Measurements from ENCODE around the gene GNA12.
A peak's percentile ranks its signal among the peaks of the same experiment; 100 is the strongest.

GNA12 gene

DNA sequence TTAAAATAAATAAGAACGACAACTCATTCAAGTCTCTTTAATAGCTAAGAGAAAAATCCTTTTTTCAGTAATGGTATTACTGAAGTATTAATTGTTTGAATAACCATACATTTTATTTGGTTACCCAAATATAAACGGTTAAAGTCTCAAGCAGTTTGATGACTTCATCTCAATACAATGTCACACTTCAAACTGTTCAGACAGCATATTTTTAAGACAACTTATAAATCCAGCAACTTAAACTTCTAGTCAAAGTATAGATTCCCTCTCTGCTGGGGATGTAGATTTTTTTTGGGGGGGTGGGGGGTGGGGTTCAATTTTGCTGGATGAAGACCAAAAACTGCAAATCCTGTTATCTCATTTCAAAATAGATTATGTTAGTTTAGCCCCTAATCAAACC, 42.0 kb downstream of the GNA12 start:
- no peak for DNase-seq

DNA sequence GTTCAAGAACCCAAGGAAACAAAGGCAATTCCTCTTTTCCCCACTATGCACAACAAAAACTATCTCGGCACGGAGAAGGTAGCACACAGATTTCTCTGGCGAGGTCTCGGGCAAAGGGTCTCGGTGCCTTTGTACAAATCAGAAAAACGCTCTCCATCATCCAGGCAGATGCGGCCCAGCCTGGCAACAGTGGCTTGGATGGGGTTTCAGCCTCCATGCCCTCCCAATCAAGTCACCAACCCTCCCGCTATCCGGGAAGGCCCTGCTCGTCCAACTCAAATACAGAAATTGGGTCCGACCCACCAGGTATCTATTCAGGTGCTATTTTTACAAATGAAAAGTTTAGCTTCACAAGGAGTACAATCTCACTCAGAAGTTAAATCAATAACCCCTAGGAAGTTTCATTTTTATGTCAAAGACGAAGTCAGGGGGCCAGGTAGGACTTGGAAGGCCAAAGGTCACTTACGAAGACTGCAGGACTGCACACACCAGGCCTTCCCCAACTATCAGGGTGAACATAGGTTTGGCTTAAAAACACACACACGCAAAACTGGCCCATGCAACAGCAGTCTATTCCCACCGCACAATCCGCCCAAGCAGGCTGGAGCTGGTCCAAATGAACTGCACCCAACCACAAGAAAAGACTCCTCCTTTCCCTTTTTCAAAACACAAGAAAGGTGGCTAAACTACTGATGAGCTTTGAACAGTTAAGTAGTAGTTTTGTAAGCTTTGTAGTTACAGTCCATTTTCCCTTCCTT, 43.0 kb downstream of the GNA12 start:
- no peak for DNase-seq

DNA sequence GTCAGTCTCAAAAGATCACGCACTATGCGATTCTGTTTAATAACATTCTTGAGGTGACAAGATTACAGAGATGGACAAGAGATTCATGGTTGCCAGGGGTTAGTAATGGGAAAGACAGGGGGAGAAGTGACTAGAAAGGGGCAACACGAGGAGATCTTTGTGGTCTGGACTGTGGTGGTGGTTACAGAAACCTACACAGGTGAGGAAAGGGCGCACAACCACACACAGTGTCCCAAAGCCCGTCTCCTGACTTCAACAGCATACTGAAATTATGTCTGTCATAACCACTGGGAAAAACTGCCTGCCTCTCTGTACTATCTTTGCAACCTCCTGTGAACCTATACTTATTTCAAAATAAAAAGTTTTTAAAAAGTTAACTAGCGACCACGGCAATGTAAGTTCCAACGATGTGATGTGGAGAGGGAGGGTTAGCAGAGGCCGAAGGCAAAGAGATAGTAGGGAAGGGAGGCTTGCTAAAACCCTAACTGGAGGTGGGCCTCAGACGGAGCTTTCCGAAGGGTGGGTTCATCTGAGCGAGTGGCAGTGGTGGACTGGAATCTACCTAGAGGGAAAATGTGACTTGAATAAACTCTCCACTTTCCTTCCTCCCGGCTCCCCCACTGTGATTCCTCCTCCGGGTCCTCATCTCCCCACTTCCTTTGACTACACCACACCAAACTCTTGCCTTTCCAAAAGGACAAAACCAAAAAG, 43.7 kb downstream of the GNA12 start:
- DNase-seq = no peak

DNA sequence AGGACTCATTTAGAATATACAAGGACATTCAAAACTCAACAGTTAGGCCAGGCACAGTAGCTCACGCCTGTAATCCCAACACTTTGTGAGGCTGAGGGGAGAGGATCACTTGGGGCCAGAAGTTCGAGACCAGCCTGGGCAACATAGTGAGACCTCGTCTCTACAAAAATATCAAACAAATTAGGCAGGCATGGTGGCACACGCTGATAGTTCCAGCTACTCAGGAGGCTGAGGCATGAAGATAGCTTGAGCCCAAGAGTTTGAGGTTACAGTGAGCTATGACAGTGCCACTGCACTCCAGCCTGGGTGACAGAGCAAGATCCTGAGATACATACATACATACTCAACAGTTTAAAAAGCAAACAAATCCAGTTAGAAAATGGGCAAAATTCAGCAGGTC, 44.9 kb downstream of the GNA12 start:
- no peak for DNase-seq

DNA sequence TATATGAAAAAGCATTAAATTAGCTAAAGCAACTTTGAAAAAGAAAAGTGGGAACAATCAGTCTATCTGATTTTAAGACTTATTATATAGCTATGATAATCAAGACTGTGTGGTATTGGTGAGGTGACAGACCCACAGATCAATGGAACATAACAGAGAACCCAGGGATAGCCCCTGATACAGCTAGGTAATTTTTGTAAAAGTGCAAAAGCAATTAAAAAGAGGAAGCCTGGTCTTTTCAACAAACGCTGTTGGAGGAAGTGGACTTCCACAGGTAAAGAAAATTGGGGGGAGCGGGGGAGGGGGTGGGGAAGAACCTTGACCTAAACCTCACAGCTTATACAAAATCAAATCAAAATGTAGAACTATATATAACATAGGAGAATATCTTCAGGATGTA, 45.4 kb downstream of the GNA12 start:
- DNase-seq = no peak

DNA sequence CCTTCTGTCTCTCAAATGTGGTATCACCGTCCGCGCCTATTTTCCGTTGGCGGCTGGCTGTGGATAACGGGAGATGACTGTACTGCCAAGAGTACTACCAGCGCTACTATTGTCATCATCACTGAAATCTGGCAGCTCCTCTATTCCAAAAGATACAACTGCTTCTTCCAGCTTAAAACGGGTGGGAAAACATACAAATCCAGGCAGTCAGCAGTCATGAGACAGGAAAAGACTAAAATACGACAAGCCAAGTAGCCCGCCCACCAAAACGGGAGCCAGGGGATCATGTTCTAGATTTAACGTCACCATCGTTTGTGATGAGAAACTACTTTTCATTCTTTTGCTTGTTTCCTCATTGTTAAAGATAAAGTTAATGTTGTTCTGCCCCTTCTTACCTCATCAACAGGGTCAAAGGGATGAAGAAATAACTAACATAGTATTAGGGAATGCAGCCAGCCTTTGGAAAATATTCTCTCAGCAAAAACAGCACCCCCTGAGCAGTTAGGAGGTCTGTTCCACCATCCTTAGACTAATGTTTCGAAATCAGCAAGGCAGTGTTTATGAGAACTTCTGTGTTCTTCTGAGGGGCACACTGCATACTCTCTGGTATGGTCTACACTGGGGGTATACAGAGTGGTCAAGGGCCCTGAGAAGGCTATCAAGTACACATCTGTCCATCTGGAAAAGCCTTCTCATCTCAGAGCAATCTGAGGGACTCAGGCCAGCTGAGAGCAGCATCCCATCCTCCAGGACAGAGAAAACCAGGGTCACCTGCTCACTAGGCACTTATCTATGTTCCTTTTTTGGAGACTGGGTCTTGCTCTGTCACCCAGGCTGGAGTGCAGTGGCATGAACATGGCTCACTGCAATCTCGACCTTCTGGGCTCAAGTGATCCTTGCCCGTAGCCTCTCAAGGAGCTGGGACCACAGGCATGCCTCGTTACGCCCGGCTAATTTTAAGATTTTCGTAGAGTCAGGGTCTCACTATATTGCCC, 47.5 kb downstream of the GNA12 start:
- peak; percentile 75 for DNase-seq

DNA sequence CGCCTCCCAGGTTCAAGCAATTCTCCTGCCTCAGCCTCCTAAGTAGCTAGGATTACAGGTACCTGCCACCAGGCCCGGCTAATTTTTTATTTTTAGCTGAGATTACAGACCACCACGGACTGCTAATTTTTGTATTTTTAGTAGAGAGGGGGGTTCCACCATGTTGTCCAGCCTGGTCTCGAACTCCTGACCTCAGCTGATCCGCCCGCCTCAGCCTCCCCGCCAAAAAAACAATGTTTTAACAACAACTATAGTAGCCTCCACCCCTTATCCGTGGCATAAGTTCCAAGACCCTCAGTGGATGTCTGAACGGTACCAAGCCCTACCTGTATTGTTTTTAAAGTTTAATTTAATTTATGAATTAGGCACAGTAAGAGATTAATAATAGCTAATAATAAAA, 48.2 kb downstream of the GNA12 start:
- no peak for DNase-seq

DNA sequence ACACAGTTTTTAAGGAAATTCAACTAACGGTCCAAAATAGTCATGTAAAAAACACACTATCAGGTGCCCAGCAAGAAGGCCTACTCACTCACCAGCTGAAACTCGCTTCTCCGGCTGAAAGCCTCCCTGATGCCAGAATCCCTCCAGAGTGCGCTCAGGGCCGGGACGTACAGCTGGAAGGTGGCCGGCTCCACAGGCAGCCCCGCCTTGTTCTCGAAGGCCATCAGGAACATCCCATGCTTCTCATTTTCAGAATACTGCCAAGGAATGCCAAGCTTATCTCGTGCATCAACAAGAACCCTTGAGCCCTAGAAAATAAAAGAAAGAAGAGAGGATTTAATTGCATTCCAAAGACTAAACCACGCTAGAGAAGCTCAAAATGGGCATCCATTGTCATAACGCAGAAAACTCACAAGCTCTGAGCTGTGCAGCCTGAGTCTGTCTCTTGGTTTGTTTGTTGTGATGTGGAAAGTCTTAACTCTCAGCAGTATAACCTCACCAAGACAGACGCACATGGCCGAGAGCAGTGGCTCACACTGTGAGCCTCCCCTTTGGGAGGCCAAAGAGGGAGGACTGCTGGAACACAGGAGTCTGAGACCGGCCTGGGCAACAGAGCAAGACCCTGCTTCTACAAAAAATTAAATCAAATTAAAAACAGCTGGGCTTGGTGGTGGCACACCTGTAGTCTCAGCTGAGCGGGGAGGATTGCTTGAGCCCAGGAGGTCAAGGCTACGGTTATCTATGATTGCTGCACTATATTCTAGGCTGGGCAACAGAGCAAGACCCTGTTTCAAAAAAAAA, 49.1 kb downstream of the GNA12 start:
- no peak for DNase-seq

DNA sequence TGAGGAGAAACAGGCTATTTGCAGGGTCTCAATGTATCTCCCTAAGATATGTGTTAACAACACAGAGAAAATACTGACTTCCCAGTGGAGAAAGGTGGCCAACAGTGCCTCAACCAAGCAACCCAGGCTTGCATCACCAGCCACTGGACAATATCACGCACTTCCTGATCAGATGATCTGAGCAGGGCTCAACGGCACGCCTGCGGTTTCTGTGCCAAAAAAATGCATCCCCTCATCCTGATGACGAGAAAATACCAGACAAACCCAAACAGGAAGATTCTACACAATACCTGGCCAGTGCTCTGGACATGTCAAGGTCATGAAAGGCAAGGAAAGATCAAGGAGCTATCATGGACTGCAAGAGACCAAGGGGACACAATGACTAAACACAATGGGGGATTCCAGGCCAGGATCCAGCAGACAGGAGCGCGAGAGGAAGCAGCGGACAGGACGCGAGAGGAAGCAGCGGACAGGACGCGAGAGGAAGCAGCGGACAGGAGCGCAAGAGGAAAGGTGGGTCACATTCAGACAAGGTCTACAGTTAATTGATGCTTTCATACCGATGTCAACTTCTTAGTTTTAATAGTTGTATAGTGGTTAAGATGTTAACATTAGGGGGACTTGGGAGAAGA, 51.1 kb downstream of the GNA12 start:
- DNase-seq = peak; percentile 71

DNA sequence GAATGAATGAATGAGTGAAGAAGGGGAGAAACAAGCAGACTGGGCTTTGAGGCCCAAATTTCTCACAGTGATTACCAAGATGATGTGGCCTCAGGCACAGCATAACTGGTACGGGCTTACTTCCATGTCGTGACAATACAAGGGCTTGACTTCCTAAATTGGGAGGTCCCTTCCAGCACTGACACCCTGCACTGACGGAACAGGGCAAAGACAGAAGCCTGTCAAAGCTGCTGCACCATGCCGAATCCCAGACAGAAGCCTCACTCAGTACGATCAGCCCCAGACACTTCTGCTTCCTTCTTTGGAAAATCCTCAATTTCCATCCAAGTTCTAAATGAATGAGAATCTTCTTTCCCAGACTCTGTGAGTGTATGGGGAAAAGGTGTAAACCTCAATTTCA, 51.9 kb downstream of the GNA12 start:
- no peak for DNase-seq

DNA sequence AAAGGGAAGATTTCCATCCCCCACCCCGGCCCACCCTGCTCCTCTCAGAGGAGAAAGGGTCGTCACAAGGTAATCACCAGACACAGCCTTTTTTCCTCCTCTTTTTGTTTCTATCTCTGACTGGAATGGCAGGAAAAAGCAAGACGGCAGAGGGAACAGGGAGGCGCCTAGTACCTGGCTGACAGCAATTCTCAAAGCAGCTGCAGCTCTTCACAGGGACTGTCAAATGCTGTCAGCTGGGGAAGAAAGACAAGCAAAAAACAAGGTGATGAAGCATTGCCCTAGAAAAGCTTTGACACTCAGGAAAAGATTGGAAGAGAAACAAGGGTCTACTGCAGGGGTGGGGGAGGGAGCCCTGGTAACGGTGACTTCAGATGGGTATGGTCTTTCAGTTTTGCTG, 52.7 kb downstream of the GNA12 start:
- no peak for DNase-seq

DNA sequence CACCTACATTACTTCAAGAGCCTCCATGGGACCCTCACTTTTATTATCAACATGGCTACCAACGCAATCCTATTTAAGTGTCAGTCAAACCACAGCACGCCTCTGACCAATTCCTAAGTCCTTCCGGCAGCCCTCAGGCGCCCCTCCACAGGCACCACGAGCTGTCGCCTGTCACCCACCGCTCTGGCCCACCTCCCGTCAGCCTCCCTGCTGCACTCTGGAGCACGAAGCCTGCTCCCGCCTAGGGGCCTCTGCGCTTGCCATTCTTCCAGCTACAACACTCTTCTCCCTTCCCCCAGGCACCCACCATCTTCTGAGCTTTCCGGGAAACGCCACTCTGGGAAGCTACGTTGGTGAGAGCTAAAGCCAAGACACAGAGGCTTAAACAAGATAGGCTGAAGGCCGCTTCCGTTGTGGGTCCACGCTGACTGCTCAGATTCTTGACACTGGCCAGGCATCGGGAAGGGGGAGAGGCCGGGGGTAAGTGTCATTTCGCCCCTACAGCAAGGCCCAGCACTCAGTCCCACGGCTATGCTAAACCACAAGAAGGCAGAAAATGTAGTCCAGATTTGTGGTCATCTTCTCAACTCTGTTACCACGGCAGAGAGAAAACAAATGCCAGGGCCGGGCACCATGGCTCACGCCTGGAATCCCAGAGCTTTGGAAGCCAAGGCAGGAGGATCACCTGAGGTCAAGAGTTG, 56.7 kb downstream of the GNA12 start:
- no peak for DNase-seq

DNA sequence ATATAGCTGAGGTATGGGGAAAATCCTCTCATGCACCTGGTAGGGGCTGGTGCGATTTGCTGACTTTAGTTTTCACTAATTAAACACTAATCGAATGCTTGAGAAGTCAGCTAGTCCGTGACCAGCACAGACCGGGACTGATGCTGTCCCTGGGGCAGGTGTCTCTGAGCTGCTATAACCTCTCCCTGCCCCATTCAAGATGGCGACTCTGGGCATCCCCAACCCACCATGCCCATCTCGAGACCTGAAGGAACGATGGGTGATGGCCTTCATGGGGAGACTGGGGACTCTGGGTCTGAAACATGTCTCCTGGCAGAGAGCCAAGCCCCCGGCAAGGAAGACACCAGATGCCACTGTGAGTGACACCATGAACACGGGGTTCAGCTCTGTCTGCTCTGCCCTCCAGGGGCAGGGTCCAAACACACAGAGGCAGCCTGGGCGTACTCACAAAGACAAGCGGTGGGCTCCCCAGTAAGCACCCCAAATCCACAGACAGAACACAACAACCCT, 57.4 kb downstream of the GNA12 start:
- DNase-seq = no peak

DNA sequence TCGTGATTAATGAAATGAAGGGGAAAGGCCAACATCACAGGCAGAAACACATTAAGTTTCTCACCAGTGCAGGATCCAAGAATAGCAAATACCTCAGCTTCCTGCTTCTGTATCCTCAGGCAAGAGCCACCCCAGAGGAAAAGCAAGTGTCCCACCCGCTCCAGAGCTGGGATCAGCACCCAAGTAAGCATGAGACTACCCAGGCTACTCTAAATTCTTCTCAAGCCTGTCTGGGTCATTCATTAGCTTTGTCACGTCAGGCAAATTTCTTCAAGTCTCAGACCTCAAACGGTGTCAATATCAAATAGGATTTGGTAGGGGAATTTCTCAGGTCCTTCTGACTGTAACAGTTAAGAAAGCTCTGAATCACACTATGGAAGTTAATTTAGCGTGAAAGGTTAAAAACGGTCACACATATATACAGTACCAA, 59.0 kb downstream of the GNA12 start:
- DNase-seq = peak; percentile 68

DNA sequence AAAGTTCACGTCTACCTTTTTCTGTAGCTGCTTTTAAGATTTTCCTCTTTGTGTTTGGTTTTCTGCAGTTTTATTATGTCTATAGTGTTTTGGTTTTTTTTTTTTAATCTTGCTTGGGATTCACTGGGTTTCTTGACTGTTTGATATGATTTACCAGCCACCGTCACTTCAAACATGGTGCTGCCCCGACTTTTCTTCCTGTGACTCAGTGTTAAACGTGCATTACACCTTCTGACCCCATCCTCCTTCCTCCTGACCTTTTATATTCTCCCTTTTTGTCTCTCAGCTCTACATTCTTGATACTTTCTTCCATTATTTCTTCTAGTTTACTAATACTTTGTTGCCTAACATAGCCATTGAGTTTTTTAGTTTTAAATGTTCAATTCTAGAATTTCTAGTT, 61.5 kb downstream of the GNA12 start:
- no peak for DNase-seq

DNA sequence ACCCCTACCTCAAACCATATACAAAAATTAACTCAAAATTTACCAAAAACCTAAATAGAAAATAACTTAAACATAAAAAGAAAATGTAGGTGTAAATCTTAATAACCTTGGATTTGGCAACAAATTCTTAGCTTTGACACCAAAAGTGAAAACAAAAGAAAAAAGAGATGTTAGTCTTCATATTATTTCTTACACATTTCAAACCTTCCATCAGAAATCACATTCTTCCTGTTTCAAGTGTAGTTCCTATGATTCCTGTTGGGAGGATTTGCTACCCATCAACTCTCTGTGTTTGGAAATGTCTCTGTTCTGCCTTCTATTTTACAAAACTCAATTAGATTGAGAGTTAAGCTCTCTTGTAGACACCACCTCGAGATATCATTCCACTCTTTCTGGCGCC, 62.0 kb downstream of the GNA12 start:
- peak; percentile 66 for DNase-seq

DNA sequence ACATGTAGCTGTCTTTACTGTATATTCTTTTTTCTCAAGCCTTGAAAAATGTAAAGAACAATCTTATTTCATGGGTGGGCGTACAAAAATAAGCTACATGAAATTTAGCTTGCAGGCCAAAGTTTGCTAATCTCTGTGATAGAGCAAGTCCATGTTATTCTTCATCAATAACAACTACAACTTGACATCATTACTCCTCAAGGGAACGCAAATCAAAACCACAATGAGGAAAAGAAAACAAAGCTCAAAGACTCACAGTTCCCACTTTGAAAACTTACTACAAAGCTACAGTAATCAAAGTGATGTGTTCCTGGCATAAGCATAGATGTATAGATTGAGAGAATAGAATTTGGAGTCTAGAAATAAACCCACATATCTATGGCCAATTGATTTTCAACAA, 62.5 kb downstream of the GNA12 start:
- DNase-seq = peak; percentile 73

DNA sequence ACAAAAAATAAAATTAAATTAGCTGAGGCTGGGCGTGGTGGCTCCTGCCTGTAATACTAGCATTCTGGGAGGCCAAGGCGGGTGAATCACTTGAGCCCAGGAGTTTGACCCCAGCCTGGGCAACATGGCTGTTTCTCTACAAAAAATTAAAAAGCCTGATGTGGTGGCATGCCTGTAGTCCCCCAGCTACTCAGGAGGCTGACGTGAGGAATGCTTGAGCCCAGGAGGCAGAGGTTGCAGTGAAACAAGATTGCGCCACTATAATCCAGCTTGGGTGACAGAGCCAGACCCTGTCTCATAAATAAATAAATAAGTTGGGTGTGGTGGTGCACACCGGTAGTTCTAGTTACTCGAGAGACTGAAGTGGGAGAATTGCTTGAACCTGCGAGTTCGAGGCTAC, 65.1 kb downstream of the GNA12 start:
- no peak for DNase-seq

DNA sequence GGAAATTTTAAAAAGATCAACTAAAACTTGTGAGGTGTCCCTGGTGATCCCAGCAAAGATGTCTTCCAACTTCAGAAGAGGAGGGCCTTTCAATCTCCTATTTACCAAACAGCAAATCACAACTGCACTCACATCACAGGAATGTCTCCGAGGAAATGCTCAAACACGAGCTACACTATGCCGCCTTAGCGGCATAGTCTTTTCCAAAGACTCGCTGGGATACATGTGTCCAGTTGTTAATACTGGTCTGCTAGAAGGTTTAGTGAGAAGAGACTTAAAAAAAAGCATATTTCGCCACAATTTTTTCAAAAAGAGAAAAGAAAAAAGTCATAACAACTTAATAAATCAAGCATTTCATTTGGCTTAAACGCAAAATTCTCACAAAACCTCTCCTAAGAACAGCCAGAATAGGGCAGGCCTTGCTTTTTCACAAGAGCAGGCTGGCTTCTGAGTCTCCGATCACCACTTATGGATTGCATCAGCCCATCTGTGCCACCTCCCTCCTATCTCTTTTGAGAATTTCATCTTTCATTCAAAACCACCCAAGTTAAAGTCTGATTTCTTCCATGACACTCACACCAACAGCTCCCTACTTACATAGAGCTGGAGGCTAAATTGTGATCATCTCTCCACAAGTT, 66.1 kb downstream of the GNA12 start:
- no peak for DNase-seq

DNA sequence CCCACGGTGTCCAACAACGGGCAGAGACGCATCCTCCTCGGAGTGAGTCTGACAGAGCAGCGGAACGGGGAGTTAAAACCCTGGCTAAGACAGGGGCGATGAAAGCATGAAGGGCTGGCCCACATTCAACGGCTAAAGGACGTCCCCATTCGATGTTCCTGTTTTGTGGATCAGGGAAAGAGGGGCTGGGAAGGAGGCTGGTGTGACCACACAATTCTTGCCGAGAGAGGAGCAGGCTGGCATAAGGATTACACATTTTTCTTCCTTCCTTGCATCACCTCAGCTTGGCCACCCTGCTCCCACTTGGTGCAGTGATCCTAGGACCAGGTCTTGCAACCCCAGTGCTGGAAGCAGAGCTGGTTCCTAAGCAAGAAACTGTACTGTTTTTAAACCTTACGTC, 67.7 kb downstream of the GNA12 start:
- DNase-seq = no peak

DNA sequence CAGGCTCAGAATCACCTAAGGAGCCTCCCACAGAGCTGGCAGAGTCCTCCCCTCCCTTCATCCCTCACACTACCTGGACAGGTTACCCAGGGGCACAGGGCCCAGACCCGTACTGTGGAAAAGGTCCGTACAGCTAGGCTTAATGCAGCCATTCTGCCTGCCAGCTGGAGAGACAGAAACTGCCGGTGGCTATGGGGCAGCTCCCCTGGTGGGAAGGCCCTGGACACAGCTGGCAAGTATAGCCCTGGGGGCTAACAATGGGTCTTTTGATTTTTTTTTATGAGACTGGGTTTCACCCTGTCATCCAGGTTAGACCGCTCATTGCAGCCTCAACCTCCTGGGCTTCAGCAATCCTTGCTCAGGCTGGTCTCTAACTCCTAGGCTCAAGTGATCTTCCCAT, 68.3 kb downstream of the GNA12 start:
- no peak for DNase-seq

Measured in suppressor macrophage treated with lipopolysaccharide for 4 hours (primary cell).